ENCODE measurements around the gene SF1.

GRCh38 chr11:64758330-64759079 lies 19.8 kb downstream of the SF1 start:
- TF ChIP-seq CTCF (IDR thresholded peaks at IDR 0.05) (no peak), POLR2A (IDR thresholded peaks at IDR 0.05) (no peak)

All from adrenal gland (tissue), 5 donors.